Fibroblast of villous mesenchyme (primary cell): ENCODE measurements around the gene FAM222A. TPM values are rescaled to one million over a fixed set of nuclear protein-coding genes. Genes with fewer than 3 reads are reported as not detected.

ENCODE experiments used
- DNase-seq: peaks from one replicate; pipeline ENCODE4 v3.0.0-alpha.2; 2010; ENCODE audit warnings: low read depth
- H3K4me3 ChIP-seq: 2 replicates; pipeline ENCODE4 v1.5.1; 2011; ENCODE audit warnings: low read depth, mild to moderate bottlenecking, low read length
- CTCF ChIP-seq: IDR thresholded peaks from 2 replicates; pipeline ENCODE4 v1.5.1; 2012; ENCODE audit warnings: low read depth, mild to moderate bottlenecking, low read length; ENCODE audit not compliant: insufficient read depth
- total RNA-seq: library from RNA; depleted of rRNA; stranded (reverse); fragments of >200 nt; gene quantifications from 2 replicates; pipeline ENCODE4 v1.2.3, GENCODE V29; 2012

Gene FAM222A
- total RNA-seq, 1 donor: 0.43 TPM

DNA sequence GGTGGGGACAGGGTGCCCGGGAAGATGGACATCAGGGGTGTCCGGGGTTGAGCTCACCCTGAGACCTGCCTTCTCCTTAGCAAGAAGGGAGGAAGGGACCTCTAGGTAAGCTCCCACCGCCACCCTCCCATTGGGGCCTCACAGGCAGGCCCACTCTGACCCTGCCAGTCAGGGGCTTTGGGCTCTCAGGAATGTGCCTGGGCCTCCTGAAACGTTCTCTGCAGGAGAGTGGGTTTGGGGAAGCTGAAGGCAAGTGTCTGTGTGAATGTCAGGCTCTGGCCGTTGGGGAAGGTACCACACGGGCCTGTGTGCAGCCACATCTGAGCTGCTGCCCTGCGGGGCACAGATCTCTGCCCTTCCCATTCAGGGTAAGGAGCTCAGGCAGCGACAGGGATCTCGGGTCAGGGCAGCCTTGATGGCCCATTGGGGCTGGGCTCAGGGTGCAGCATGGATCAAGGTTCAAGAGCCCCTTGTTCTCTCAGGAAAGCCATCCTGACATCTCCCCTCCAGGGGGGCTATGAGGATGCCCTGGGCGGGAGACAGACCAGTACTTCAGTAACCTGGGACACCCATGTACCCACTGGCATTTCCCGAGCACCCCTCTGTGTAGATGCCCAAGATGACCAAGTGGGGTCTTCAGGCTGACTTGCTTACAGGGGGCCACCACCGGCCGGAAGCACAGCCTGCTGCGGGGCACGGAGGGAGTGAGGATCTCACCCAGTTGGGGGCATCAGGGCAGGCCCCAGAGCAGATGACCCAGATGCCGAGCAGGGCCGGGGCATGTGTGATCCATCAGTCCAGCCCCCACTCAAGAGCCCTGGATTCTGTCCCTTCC, 29.7 kb downstream of the FAM222A start:
- H3K4me3 ChIP-seq: no peak overlapping the region
- TF ChIP-seq CTCF: no peak
- no peak for DNase-seq

- DNase-seq: no peak
- TF ChIP-seq CTCF: no peak
- H3K4me3 ChIP-seq: no peak overlapping the region
These were observed 30.4 kb downstream of the FAM222A start for GRCh38 chr12:109744026-109744425.

DNA sequence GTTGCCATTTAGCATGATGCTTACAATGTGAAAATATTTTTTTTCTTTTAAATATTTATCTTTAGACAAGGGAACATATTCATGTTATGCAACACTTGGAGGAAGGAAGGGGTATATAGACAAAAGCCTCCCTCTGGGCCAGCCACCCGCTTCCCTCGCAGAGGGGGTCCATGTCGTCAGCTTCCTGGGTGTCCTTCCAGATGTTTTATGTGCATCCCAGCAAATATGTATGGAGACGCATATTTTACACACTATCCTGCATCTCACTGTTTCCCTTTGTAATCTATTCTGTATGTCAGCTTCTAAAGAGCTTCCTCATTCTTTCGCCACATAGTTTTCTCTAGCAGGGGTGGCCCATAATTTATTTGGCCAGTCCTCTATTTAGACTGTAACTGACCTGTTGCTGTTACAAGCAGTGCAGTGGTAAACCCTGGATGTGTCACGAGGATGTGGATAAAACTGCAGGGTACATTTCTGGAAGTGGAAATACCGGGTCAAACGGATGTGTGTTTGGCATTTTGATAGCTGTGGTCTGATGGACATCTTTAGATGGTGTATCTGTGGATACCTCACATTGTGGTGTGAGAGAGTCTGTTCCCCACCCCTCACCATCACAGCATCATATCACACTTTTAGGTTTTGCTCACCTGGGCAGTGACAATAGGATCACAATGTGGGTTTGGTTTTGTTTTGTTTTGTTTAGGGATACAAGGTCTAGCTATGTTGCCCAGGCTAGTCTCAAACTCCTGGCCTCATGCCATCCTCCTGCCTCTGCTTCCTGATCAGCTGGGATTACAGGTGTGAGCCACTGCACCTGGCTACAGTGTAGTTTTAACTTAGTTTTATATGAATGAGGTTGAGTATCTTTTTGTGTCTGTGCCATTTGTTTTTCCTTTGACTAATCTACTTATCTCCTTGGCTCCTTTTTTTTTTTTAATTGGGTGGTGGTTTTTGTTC, 31.6 kb downstream of the FAM222A start:
- no peak overlapping the region for H3K4me3 ChIP-seq
- no peak for TF ChIP-seq CTCF
- DNase-seq: no peak

- DNase-seq: no peak
- H3K4me3 ChIP-seq: no peak overlapping the region
- TF ChIP-seq CTCF: no peak
These were observed 38.8 kb downstream of the FAM222A start for GRCh38 chr12:109752117-109753053.

- TF ChIP-seq CTCF: no peak
- DNase-seq: no peak
- no peak overlapping the region for H3K4me3 ChIP-seq
These were observed 39.4 kb downstream of the FAM222A start for GRCh38 chr12:109753054-109753401.

DNA sequence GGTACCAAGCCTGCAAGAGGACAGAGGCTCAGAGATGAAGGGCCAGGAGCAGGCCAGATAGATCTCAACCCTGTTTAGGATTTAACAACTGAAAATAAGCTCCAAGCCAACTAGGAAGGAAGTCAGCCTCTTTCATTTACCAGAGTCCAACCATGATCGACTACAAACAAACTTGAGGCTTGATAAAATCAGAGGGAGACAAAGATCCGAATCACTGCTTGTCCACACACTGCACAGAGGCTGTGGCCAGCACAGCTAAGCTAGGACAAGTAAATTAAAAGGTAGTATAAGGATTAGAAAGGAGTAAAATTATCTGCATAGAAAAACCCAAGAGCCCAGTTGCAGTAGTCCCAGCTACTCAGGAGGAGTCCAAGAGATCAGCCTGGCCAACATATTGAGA, 40.3 kb downstream of the FAM222A start:
- DNase-seq: no peak
- TF ChIP-seq CTCF: no peak
- H3K4me3 ChIP-seq: no peak overlapping the region
